Bronchial epithelial cell (primary cell): ENCODE results near the gene SCGB1D1. TPM values are rescaled to one million over a fixed set of nuclear protein-coding genes. Genes with fewer than 3 reads are reported as not detected.
A peak's percentile ranks its signal among the peaks of the same experiment; 100 is the strongest.
"Not testable (repeated sequence)": the region's sequence is repeated elsewhere in the genome, so short reads cannot be mapped to it uniquely, and the experiment has no call there.

Experiments used
- DNase-seq: peaks from one replicate; pipeline ENCODE4 v3.0.0-alpha.2; 2010; ENCODE audit warnings: low read depth
- FAIRE-seq: peaks from 2 replicates; lab custom pipeline; 2011; peaks lifted over from hg19 to GRCh38; lab: Jason Lieb, UNC
- H3K27me3 ChIP-seq: 2 replicates; pipeline ENCODE4 v1.5.1; 2011; ENCODE audit warnings: low read length; ENCODE audit not compliant: control insufficient read depth, insufficient read depth
- H3K36me3 ChIP-seq: 2 replicates; pipeline ENCODE4 v1.5.1; 2011; ENCODE audit warnings: low read length; ENCODE audit not compliant: control insufficient read depth, insufficient read depth
- H3K4me3 ChIP-seq: 2 replicates; pipeline ENCODE4 v1.5.1; 2011; ENCODE audit warnings: mild to moderate bottlenecking, low read depth, low read length, control low read depth
- total RNA-seq: library from RNA; depleted of rRNA; stranded (reverse); fragments of >200 nt; gene quantifications from 2 replicates; pipeline ENCODE4 v1.2.1, GENCODE V29; 2014
- TF ChIP-seq, protein P1 (sequence below): IDR thresholded peaks from 2 replicates; pipeline ENCODE4 v1.5.1; 2011; ENCODE audit warnings: mild to moderate bottlenecking, moderate library complexity, low read length, control low read depth, inconsistent platforms; ENCODE audit not compliant: insufficient read depth, severe bottlenecking

The SCGB1D1 gene
- total RNA-seq, 1 donor from 2014 or later = not detected

GRCh38 chr11:62181097-62181496 is 8.9 kb upstream of the SCGB1D1 start:
- FAIRE-seq (no peak), DNase-seq (no peak)
- TF ChIP-seq, protein P1, sequence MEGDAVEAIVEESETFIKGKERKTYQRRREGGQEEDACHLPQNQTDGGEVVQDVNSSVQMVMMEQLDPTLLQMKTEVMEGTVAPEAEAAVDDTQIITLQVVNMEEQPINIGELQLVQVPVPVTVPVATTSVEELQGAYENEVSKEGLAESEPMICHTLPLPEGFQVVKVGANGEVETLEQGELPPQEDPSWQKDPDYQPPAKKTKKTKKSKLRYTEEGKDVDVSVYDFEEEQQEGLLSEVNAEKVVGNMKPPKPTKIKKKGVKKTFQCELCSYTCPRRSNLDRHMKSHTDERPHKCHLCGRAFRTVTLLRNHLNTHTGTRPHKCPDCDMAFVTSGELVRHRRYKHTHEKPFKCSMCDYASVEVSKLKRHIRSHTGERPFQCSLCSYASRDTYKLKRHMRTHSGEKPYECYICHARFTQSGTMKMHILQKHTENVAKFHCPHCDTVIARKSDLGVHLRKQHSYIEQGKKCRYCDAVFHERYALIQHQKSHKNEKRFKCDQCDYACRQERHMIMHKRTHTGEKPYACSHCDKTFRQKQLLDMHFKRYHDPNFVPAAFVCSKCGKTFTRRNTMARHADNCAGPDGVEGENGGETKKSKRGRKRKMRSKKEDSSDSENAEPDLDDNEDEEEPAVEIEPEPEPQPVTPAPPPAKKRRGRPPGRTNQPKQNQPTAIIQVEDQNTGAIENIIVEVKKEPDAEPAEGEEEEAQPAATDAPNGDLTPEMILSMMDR = no peak
- no peaks in the 10 kb centered on the region for H3K36me3 ChIP-seq
- peaks cover 2% of the 10 kb centered on the region for H3K27me3 ChIP-seq
- H3K4me3 ChIP-seq = no peak overlapping the region

DNA sequence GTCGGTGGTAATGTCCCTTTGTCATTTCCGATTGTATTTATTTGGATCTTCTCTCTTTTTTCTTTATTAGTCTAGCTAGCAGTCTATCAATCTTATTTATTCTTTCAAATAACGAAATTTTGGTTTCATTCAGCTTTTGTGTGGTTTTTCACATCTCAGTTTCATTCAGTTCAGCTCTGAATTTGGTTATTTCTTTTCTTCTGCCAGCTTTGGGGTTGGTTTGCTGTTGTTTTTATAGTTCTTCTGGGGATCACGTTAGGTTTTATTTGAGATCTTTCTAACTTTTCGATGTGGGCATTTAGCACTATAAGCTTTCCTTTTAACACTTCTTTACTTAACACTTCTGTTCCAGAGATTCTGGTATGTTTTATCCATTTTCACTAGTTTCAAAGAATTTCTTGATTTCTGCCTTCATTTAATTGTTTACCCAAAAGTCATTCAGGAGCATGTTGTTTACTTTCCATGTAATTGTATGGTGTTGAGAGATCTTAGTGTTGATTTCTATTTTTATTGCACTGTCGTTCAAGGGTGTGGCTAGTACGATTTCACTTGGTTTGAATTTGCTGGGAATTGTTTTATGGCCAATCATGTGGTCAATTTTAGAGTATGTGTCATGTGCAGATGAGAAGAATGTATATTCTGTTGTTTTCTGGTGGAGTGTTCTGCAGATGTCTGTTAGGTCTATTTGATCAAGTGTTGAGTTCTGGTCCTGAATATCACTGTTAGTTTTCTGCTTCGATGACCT is 7.7 kb upstream of the SCGB1D1 start:
- Histone ChIP-seq H3K4me3 (no peak overlapping the region), H3K27me3 (peaks cover 2% of the 10 kb centered on the region), H3K36me3 (no peaks in the 10 kb centered on the region)
- TF ChIP-seq, protein P1 = no peak
- no peak for DNase-seq
- FAIRE-seq = no peak

DNA sequence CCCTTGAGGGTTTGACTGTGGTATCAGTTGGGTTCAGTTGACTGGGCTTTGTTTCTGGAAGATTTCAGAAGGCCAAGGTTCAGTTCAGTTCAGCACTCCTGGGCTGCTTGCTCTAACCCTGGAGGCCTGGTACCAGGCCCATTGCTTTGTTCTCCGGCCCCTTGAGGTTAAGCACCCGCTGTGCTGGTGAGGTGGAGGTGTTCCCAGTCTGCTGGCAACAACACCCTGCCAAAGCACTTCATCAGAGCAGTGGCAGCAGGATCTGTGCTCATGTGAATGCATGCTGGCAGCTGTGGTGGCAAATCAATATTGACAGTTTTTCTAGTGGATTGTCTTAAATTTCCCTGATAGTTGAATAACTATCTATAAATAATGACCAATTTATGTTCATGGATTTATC is 3.8 kb upstream of the SCGB1D1 start:
- Histone ChIP-seq H3K4me3 (no peak overlapping the region), H3K36me3 (no peaks in the 10 kb centered on the region), H3K27me3 (peaks cover 2% of the 10 kb centered on the region)
- no peak for FAIRE-seq
- TF ChIP-seq, protein P1 = no peak
- DNase-seq = no peak

- no peaks in the 10 kb centered on the region for H3K27me3 ChIP-seq
- H3K36me3 ChIP-seq = no peaks in the 10 kb centered on the region
- TF ChIP-seq, protein P1 = no peak
- no peak for FAIRE-seq
- no peak overlapping the region for H3K4me3 ChIP-seq
- DNase-seq = peak; percentile 8
Measured at GRCh38 chr11:62193952-62194351, 3.9 kb downstream of the SCGB1D1 start.

DNA sequence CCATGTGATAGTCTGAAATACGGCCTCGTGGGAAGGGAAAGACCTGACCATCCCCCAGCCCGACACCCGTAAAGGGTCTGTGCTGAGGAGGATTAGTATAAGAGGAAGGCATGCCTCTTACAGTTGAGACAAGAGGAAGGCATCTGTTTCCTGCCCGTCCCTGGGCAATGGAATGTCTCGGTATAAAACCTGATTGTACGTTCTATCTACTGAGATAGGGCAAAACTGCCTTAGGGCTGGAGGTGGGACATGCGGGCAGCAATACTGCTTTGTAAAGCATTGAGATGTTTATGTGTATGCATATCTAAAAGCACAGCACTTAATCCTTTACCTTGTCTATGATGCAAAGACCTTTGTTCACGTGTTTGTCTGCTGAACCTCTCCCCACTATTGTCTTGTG is 5.0 kb downstream of the SCGB1D1 start:
- not testable (repeated sequence) for H3K4me3 ChIP-seq, H3K36me3 ChIP-seq, DNase-seq, FAIRE-seq, H3K27me3 ChIP-seq

DNA sequence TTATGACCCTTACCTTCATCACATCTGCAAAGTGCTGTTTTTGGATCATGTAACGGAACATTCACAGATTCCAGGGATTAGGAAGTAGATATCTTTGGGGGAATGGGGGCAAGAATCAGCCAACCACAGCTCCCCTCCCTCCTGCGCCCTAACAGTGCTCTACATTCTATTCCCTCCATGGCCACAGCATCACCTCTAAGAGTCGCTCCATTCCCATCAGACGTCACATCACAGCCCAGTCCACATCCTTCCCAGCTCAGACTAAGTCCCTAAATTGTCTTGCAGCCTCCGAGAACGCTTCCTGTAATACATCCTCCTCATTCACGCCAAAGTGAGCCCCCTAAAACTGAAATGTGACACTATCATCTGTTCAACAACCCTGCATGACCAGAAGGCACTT is 5.9 kb downstream of the SCGB1D1 start:
- TF ChIP-seq, protein P1 = no peak
- Histone ChIP-seq H3K36me3 (no peaks in the 10 kb centered on the region), H3K27me3 (no peaks in the 10 kb centered on the region), H3K4me3 (no peak overlapping the region)
- FAIRE-seq (no peak), DNase-seq (no peak)

DNA sequence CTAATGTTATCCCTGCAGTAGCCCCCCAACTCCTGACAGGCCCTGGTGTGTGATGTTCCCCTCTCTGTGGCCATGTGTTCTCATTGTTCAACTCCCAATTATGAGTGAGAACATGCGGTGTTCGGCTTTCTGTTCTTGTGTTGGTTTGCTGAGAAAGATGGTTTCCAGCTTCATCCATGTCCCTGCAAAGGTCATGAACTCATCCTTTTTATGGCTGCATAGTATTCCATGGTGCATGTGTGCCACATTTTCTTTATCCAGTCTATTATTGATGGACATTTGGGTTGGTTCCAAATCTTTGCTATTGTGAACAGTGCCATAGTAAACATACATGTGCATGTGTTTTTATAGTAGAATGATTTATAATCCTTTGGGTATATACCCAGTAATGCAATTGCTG is 7.4 kb downstream of the SCGB1D1 start:
- H3K27me3 ChIP-seq, DNase-seq, FAIRE-seq, H3K36me3 ChIP-seq, H3K4me3 ChIP-seq: not testable (repeated sequence)
